IPS-18a (cell line): ENCODE data around the gene PLAA.
"Not testable (repeated sequence)": the region's sequence is repeated elsewhere in the genome, so short reads cannot be mapped to it uniquely, and the experiment has no call there.

Source experiments
- H3K27ac ChIP-seq: one replicate; pipeline ENCODE4 v1.5.1; 2013; ENCODE audit warnings: low read length
- H3K27me3 ChIP-seq: one replicate; pipeline ENCODE4 v1.6.1; 2013; ENCODE audit warnings: mild to moderate bottlenecking, low read length; ENCODE audit not compliant: control insufficient read depth, insufficient read depth
- H3K36me3 ChIP-seq: one replicate; pipeline ENCODE4 v1.6.1; 2013; ENCODE audit warnings: low read depth, low read length; ENCODE audit not compliant: control insufficient read depth
- H3K4me1 ChIP-seq: one replicate; pipeline ENCODE4 v1.6.1; 2013; ENCODE audit warnings: low read depth, low read length; ENCODE audit not compliant: control insufficient read depth
- H3K4me3 ChIP-seq: one replicate; pipeline ENCODE4 v1.5.1; 2013; ENCODE audit warnings: low read length
- H3K9ac ChIP-seq: one replicate; pipeline ENCODE4 v1.6.1; 2013; ENCODE audit warnings: mild to moderate bottlenecking, low read length, moderate library complexity
- H3K9me3 ChIP-seq: one replicate; pipeline ENCODE4 v1.6.1; 2013; ENCODE audit warnings: low read depth, low read length; ENCODE audit not compliant: control insufficient read depth

Gene PLAA

GRCh38 chr9:26875155-26875554, 71.9 kb downstream of the PLAA start:
- H3K9ac ChIP-seq, H3K27ac ChIP-seq, H3K9me3 ChIP-seq, H3K27me3 ChIP-seq, H3K4me3 ChIP-seq, H3K4me1 ChIP-seq: not testable (repeated sequence)
- H3K36me3 ChIP-seq = peaks cover 18% of the 10 kb centered on the region

- Histone ChIP-seq H3K4me3 (no peak overlapping the region), H3K9me3 (no peaks in the 10 kb centered on the region), H3K27me3 (no peaks in the 10 kb centered on the region), H3K27ac (no peak overlapping the region), H3K9ac (no peak overlapping the region), H3K36me3 (peaks cover 10% of the 10 kb centered on the region), H3K4me1 (no peaks in the 10 kb centered on the region)
These were observed 76.8 kb downstream of the PLAA start for GRCh38 chr9:26870292-26870691.

- Histone ChIP-seq H3K4me3 (no peak overlapping the region), H3K9me3 (no peaks in the 10 kb centered on the region), H3K27ac (no peak overlapping the region), H3K9ac (no peak overlapping the region), H3K4me1 (no peaks in the 10 kb centered on the region), H3K27me3 (no peaks in the 10 kb centered on the region), H3K36me3 (peaks cover 20% of the 10 kb centered on the region)
These were observed 84.0 kb downstream of the PLAA start for GRCh38 chr9:26863074-26863473.

- no peak overlapping the region for H3K27ac ChIP-seq
- H3K9me3 ChIP-seq = no peaks in the 10 kb centered on the region
- no peaks in the 10 kb centered on the region for H3K4me1 ChIP-seq
- H3K27me3 ChIP-seq = no peaks in the 10 kb centered on the region
- H3K9ac ChIP-seq = no peak overlapping the region
- no peak overlapping the region for H3K4me3 ChIP-seq
- peaks cover 46% of the 10 kb centered on the region for H3K36me3 ChIP-seq
These were observed 90.5 kb downstream of the PLAA start for GRCh38 chr9:26856413-26857032.
